H9 (cell line): ENCODE results near the gene RERE. TPM values are rescaled to one million over a fixed set of nuclear protein-coding genes. Genes with fewer than 3 reads are reported as not detected.

ENCODE experiments used
- DNase-seq: peaks from one replicate; pipeline ENCODE4 v3.0.0-alpha.2; 2017
- H2AFZ ChIP-seq: one replicate; pipeline ENCODE4 v1.6.1; 2013; ENCODE audit warnings: mild to moderate bottlenecking, low read length, control low read depth, moderate library complexity
- H2AK5ac ChIP-seq: 2 replicates; pipeline ENCODE4 v1.6.1; 2013; ENCODE audit warnings: low read length, control low read depth, mixed read lengths; ENCODE audit not compliant: insufficient read length
- H2BK120ac ChIP-seq: one replicate; pipeline ENCODE4 v1.6.1; 2013; ENCODE audit warnings: low read depth, mild to moderate bottlenecking, low read length, control low read depth, inconsistent platforms; ENCODE audit not compliant: poor library complexity, severe bottlenecking
- H2BK12ac ChIP-seq: 2 replicates; pipeline ENCODE4 v1.6.1; 2013; ENCODE audit warnings: low read length, control low read depth, mixed read lengths, low read depth; ENCODE audit not compliant: insufficient read length
- H2BK15ac ChIP-seq: 2 replicates; pipeline ENCODE4 v1.6.1; 2013; ENCODE audit warnings: low read depth, low read length, control low read depth
- H2BK20ac ChIP-seq: one replicate; pipeline ENCODE4 v1.6.1; 2013; ENCODE audit warnings: low read depth, mild to moderate bottlenecking, low read length, control low read depth, inconsistent platforms; ENCODE audit not compliant: poor library complexity, severe bottlenecking
- H2BK5ac ChIP-seq: 2 replicates; pipeline ENCODE4 v1.6.1; 2013; ENCODE audit warnings: low read length, control low read depth, mixed read lengths; ENCODE audit not compliant: insufficient read length
- H3K14ac ChIP-seq: 2 replicates; pipeline ENCODE4 v1.6.1; 2013; ENCODE audit warnings: low read length, control low read depth; ENCODE audit not compliant: insufficient read depth
- H3K18ac ChIP-seq: 2 replicates; pipeline ENCODE4 v1.6.1; 2013; ENCODE audit warnings: low read depth, mild to moderate bottlenecking, mixed read lengths, low read length, control low read depth; ENCODE audit not compliant: insufficient read length
- H3K23ac ChIP-seq: 2 replicates; pipeline ENCODE4 v1.6.1; 2013; ENCODE audit warnings: low read length, control low read depth, mixed read lengths, low read depth; ENCODE audit not compliant: insufficient read length
- H3K23me2 ChIP-seq: 2 replicates; pipeline ENCODE4 v1.6.1; 2013; ENCODE audit warnings: low read depth, mild to moderate bottlenecking, mixed read lengths, low read length, control low read depth; ENCODE audit not compliant: insufficient read length, poor library complexity, severe bottlenecking
- H3K27ac ChIP-seq: 2 replicates; pipeline ENCODE4 v1.5.1; 2013; ENCODE audit warnings: low read length, control low read depth, mixed read lengths, low read depth; ENCODE audit not compliant: insufficient read length
- H3K27me3 ChIP-seq: 2 replicates; pipeline ENCODE4 v1.6.1; 2013; ENCODE audit warnings: low read length, control low read depth, inconsistent platforms; ENCODE audit not compliant: insufficient read depth
- H3K4ac ChIP-seq: 2 replicates; pipeline ENCODE4 v1.6.1; 2013; ENCODE audit warnings: low read depth, mild to moderate bottlenecking, control low read depth, inconsistent platforms, low read length, moderate library complexity
- H3K4me1 ChIP-seq: 2 replicates; pipeline ENCODE4 v1.6.1; 2013; ENCODE audit warnings: low read length, control low read depth, inconsistent platforms; ENCODE audit not compliant: insufficient read depth
- H3K4me2 ChIP-seq: 2 replicates; pipeline ENCODE4 v1.6.1; 2013; ENCODE audit warnings: low read length, control low read depth, mixed read lengths; ENCODE audit not compliant: insufficient read length, insufficient read depth
- H3K56ac ChIP-seq: 2 replicates; pipeline ENCODE4 v1.6.1; 2013; ENCODE audit warnings: low read depth, mild to moderate bottlenecking, mixed read lengths, low read length, control low read depth; ENCODE audit not compliant: insufficient read length
- H3K79me1 ChIP-seq: 2 replicates; pipeline ENCODE4 v1.6.1; 2013; ENCODE audit warnings: low read depth, mild to moderate bottlenecking, moderate library complexity, low read length, control low read depth, inconsistent platforms; ENCODE audit not compliant: insufficient read depth, poor library complexity, severe bottlenecking
- H3K79me2 ChIP-seq: 2 replicates; pipeline ENCODE4 v1.6.1; 2013; ENCODE audit warnings: low read length, control low read depth, inconsistent platforms; ENCODE audit not compliant: insufficient read depth
- H3K9ac ChIP-seq: 2 replicates; pipeline ENCODE4 v1.6.1; 2013; ENCODE audit warnings: low read length, control low read depth, mixed read lengths; ENCODE audit not compliant: insufficient read length; ENCODE audit errors: extremely low read depth
- H3K9me3 ChIP-seq: one replicate; pipeline ENCODE4 v1.6.1; 2013; ENCODE audit warnings: low read depth, low read length, inconsistent platforms; ENCODE audit not compliant: control insufficient read depth
- H3T11ph ChIP-seq: one replicate; pipeline ENCODE4 v1.6.1; 2013; ENCODE audit warnings: mild to moderate bottlenecking, low read length, control low read depth, inconsistent platforms
- H4K20me1 ChIP-seq: one replicate; pipeline ENCODE4 v1.6.1; 2013; ENCODE audit not compliant: control insufficient read depth, insufficient read length, insufficient read depth
- H4K5ac ChIP-seq: 2 replicates; pipeline ENCODE4 v1.6.1; 2013; ENCODE audit warnings: low read depth, mild to moderate bottlenecking, mixed read lengths, low read length, control low read depth; ENCODE audit not compliant: insufficient read length
- H4K8ac ChIP-seq: replicated peaks from 2 replicates; pipeline ENCODE4 v1.6.1; 2013; ENCODE audit warnings: low read length, control low read depth, mixed read lengths, low read depth; ENCODE audit not compliant: insufficient read length
- H4K91ac ChIP-seq: 2 replicates; pipeline ENCODE4 v1.6.1; 2013; ENCODE audit warnings: low read depth, mild to moderate bottlenecking, moderate library complexity, mixed read lengths, low read length, control low read depth; ENCODE audit not compliant: insufficient read length
- H3K27ac Mint-ChIP-seq, 3 experiments: 2 replicates in 2 of 3; 3 replicates in 1 of 3; pipeline ENCODE4 v1.8.0; 2020 to 2021; ENCODE audit warnings: mixed read lengths in 3 of 3, mild to moderate bottlenecking in 1 of 3, moderate library complexity in 1 of 3
- H3K27me3 Mint-ChIP-seq: 2 replicates; pipeline ENCODE4 v1.8.0; 2021; ENCODE audit warnings: low read depth, mild to moderate bottlenecking, moderate library complexity, mixed read lengths
- H3K36me3 Mint-ChIP-seq, 3 experiments: 2 replicates in 2 of 3; 3 replicates in 1 of 3; pipeline ENCODE4 v1.8.0; 2020 to 2021; ENCODE audit warnings: low read depth in 3 of 3, mixed read lengths in 3 of 3; ENCODE audit not compliant: insufficient read depth in 1 of 3
- H3K4me1 Mint-ChIP-seq, 2 experiments: 2 replicates each; pipeline ENCODE4 v1.8.0; 2020; ENCODE audit warnings: mixed read lengths in 2 of 2
- H3K4me3 Mint-ChIP-seq, 2 experiments: 2 replicates in 1 of 2; 3 replicates in 1 of 2; pipeline ENCODE4 v1.8.0; 2020 to 2021; ENCODE audit warnings: mild to moderate bottlenecking in 2 of 2, mixed read lengths in 2 of 2, moderate library complexity in 1 of 2
- H3K9me3 Mint-ChIP-seq, 2 experiments: 2 replicates in 1 of 2; 3 replicates in 1 of 2; pipeline ENCODE4 v1.8.0; 2020; ENCODE audit warnings: mild to moderate bottlenecking in 2 of 2, mixed read lengths in 2 of 2, moderate library complexity in 1 of 2
- WGBS: extraction: QIAGEN DNeasy Blood & Tissue Kit; methylation state at CpG from one replicate; pipeline ENCODE4 v1.1.7; 2013; ENCODE audit warnings: missing lambda C conversion rate, low lambda C conversion rate, mixed read lengths; ENCODE audit not compliant: insufficient read length; ENCODE audit errors: extremely low coverage; 5-methylcytosine and 5-hydroxymethylcytosine counted together
- total RNA-seq: library from RNA; stranded (reverse); gene quantifications from 2 replicates; pipeline ENCODE4 v1.2.1, GENCODE V29; 2021
- TF ChIP-seq, protein P1 (sequence below): fragments of 200-600 bp; sonication (generic); conservative IDR thresholded peaks from 3 replicates; pipeline ENCODE4 v1.8.0; 2021; ENCODE audit warnings: antibody characterized with exemption, mild to moderate bottlenecking

Gene RERE
- total RNA-seq, 1 experiment from 2014 or later = 103 TPM

- H2BK15ac ChIP-seq = no peak overlapping the region
- H3K4me3 Mint-ChIP-seq = no peak overlapping the region
- H3K27me3 Mint-ChIP-seq = no peaks in the 10 kb centered on the region; the same call in 1 of the 2 replicates
- H2BK120ac ChIP-seq = no peak overlapping the region
- no peak overlapping the region for H2BK12ac ChIP-seq
- H3K79me1 ChIP-seq = no peaks in the 10 kb centered on the region
- H3K4me1 ChIP-seq = no peaks in the 10 kb centered on the region
- no peak overlapping the region for H4K8ac ChIP-seq
- no peaks in the 10 kb centered on the region for H3K9me3 ChIP-seq
- no peak overlapping the region for H3T11ph ChIP-seq
- no peak overlapping the region for H3K9ac ChIP-seq
- H4K5ac ChIP-seq = no peak overlapping the region
- H4K20me1 ChIP-seq = no peaks in the 10 kb centered on the region
- WGBS = no CpG with 5 or more reads among the region's 4 CpGs
- H4K91ac ChIP-seq = no peak overlapping the region
- H2AFZ ChIP-seq = no peak overlapping the region
- H3K56ac ChIP-seq = no peak overlapping the region
- H3K36me3 Mint-ChIP-seq = peaks cover 79 to 96% (median 94%) of the 10 kb centered on the region in 3 experiments
- H3K79me2 ChIP-seq = no peaks in the 10 kb centered on the region
- H3K4me1 Mint-ChIP-seq = peaks cover 35 to 58% of the 10 kb centered on the region in 2 experiments
- H2AK5ac ChIP-seq = no peak overlapping the region
- no peak overlapping the region for H3K23ac ChIP-seq
- no peak overlapping the region for H3K4me2 ChIP-seq
- no peaks in the 10 kb centered on the region for H3K23me2 ChIP-seq
- no peaks in the 10 kb centered on the region for H3K27me3 ChIP-seq
- no peak overlapping the region for H3K4ac ChIP-seq
- H3K9me3 Mint-ChIP-seq = no peaks in the 10 kb centered on the region
- peak overlapping the region in 2 of 3 experiments; percentile 61 to 88; a peak in 5 of 7 replicates for H3K27ac Mint-ChIP-seq
- no peak overlapping the region for H3K27ac ChIP-seq
- no peak overlapping the region for H3K18ac ChIP-seq
- peak; percentile 75 for DNase-seq
- no peak overlapping the region for H2BK20ac ChIP-seq
- no peak overlapping the region for H2BK5ac ChIP-seq
- no peak overlapping the region for H3K14ac ChIP-seq
- TF ChIP-seq, protein P1, sequence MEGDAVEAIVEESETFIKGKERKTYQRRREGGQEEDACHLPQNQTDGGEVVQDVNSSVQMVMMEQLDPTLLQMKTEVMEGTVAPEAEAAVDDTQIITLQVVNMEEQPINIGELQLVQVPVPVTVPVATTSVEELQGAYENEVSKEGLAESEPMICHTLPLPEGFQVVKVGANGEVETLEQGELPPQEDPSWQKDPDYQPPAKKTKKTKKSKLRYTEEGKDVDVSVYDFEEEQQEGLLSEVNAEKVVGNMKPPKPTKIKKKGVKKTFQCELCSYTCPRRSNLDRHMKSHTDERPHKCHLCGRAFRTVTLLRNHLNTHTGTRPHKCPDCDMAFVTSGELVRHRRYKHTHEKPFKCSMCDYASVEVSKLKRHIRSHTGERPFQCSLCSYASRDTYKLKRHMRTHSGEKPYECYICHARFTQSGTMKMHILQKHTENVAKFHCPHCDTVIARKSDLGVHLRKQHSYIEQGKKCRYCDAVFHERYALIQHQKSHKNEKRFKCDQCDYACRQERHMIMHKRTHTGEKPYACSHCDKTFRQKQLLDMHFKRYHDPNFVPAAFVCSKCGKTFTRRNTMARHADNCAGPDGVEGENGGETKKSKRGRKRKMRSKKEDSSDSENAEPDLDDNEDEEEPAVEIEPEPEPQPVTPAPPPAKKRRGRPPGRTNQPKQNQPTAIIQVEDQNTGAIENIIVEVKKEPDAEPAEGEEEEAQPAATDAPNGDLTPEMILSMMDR = peak; percentile 82
Observed at GRCh38 chr1:8862528-8862927, 45.1 kb upstream of the RERE start.
